GM18873 (cell line): ENCODE data around the gene TET2.

ENCODE experiments used
- ATAC-seq: cut with Tn5 transposase; IDR thresholded peaks from one replicate; pipeline ENCODE4 v1.9.1; 2021; ENCODE audit warnings: mild to moderate bottlenecking, moderate library complexity, moderate number of reproducible peaks; ENCODE audit not compliant: unreplicated experiment, low FRiP score

TET2 gene

GRCh38 chr4:105225500-105225899 is 78.8 kb downstream of the TET2 start:
- no peak for ATAC-seq

GRCh38 chr4:105227054-105227453 is 80.4 kb downstream of the TET2 start:
- no peak for ATAC-seq

GRCh38 chr4:105230287-105230686 is 83.6 kb downstream of the TET2 start:
- no peak for ATAC-seq

GRCh38 chr4:105232374-105232773 is 85.7 kb downstream of the TET2 start:
- ATAC-seq = no peak

GRCh38 chr4:105234582-105234981 is 87.9 kb downstream of the TET2 start:
- no peak for ATAC-seq

- peak; percentile 90 for ATAC-seq
These were observed 89.7 kb downstream of the TET2 start for GRCh38 chr4:105236202-105236915.

GRCh38 chr4:105236916-105237311 is 90.2 kb downstream of the TET2 start:
- ATAC-seq = peak; percentile 23

GRCh38 chr4:105240037-105240436 is 93.4 kb downstream of the TET2 start:
- no peak for ATAC-seq

- ATAC-seq = no peak
These were observed 94.8 kb downstream of the TET2 start for GRCh38 chr4:105241451-105241850.

GRCh38 chr4:105243446-105243845 is 96.8 kb downstream of the TET2 start:
- no peak for ATAC-seq

GRCh38 chr4:105246712-105247111 is 100.0 kb downstream of the TET2 start:
- ATAC-seq = no peak

GRCh38 chr4:105248613-105249012 is 101.9 kb downstream of the TET2 start:
- no peak for ATAC-seq

- no peak for ATAC-seq
These were observed 111.3 kb downstream of the TET2 start for GRCh38 chr4:105257817-105258495.

- ATAC-seq = no peak
These were observed 119.0 kb downstream of the TET2 start for GRCh38 chr4:105265689-105266088.

GRCh38 chr4:105267280-105267679 is 120.6 kb downstream of the TET2 start:
- no peak for ATAC-seq

- ATAC-seq = no peak
These were observed 125.3 kb downstream of the TET2 start for GRCh38 chr4:105272002-105272401.

GRCh38 chr4:105273230-105273629 is 126.6 kb downstream of the TET2 start:
- ATAC-seq = no peak

GRCh38 chr4:105274090-105274489 is 127.4 kb downstream of the TET2 start:
- ATAC-seq = no peak

- no peak for ATAC-seq
These were observed 127.8 kb downstream of the TET2 start for GRCh38 chr4:105274504-105274903.

GRCh38 chr4:105276361-105277104 is 129.9 kb downstream of the TET2 start:
- no peak for ATAC-seq

GRCh38 chr4:105277702-105278101 is 131.0 kb downstream of the TET2 start:
- ATAC-seq = no peak
